K562 (cell line): ENCODE results near the gene GABARAP. TPM values are rescaled to one million over a fixed set of nuclear protein-coding genes. Genes with fewer than 3 reads are reported as not detected.

Experiments
- MCM2 ChIP-seq: fragments of 450-650 bp; IDR thresholded peaks from 2 replicates; pipeline ENCODE4 v1.6.1; 2017; ENCODE audit warnings: low read depth, mild to moderate bottlenecking
- SP2 ChIP-seq: IDR thresholded peaks from 2 replicates; pipeline ENCODE4 v1.6.1; 2011; ENCODE audit warnings: mild to moderate bottlenecking, low read depth, low read length, moderate library complexity; ENCODE audit not compliant: poor library complexity, severe bottlenecking; ENCODE audit errors: extremely low read depth
- ZNF431 ChIP-seq: sonication (generic); formaldehyde crosslinking; IDR thresholded peaks from 2 replicates; pipeline ENCODE4 v1.8.0; 2022; ENCODE audit warnings: mild to moderate bottlenecking, missing genetic modification reagents
- polyA plus RNA-seq, 8 experiments: library from polyadenylated mRNA; depleted of rRNA in 4 of 8; stranded (reverse) in 5 of 8; unstranded in 3 of 8; fragments of >200 nt; fragmentation: Nextera tagmentation in 2 of 8; fragmentation: Illumina TruSeq in 1 of 8; extraction: Ambion mirVana in 2 of 8; extraction: Trizol in 1 of 8; gene quantifications; 2 replicates each; pipeline versions ENCODE4 v1.2.1 to v1.2.3, GENCODE V29; 2011 to 2014; ENCODE audit warnings: inconsistent platforms in 1 of 8, missing spikeins in 1 of 8
- total RNA-seq, 7 experiments: library from RNA; depleted of rRNA in 6 of 7; stranded (reverse); fragments of >200 nt in 6 of 7; fragmentation: Illumina TruSeq in 2 of 7; extraction: Trizol in 2 of 7; gene quantifications; 2 replicates each; pipeline versions ENCODE4 v1.2.1 to v1.2.3, GENCODE V29; 2011 to 2021; ENCODE audit warnings: low replicate concordance in 1 of 7
- TF ChIP-seq, protein P1 (sequence below): sonication (generic); formaldehyde crosslinking; IDR thresholded peaks from 2 replicates; pipeline ENCODE4 v1.8.1; 2023; ENCODE audit warnings: missing genetic modification reagents, mild to moderate bottlenecking, borderline replicate concordance
- TF ChIP-seq, protein P2 (sequence below): fragments of 250-450 bp; sonication (Bioruptor Pico); IDR thresholded peaks from 2 replicates; pipeline ENCODE4 v1.4.0; 2020

The GABARAP gene
- total and polyA plus RNA-seq, 9 of the 15 experiments (the other 6 are each of a cell fraction or from before 2014, with no cell fraction given): 47.5 to 373 (median 152) TPM

- TF ChIP-seq, protein P1, sequence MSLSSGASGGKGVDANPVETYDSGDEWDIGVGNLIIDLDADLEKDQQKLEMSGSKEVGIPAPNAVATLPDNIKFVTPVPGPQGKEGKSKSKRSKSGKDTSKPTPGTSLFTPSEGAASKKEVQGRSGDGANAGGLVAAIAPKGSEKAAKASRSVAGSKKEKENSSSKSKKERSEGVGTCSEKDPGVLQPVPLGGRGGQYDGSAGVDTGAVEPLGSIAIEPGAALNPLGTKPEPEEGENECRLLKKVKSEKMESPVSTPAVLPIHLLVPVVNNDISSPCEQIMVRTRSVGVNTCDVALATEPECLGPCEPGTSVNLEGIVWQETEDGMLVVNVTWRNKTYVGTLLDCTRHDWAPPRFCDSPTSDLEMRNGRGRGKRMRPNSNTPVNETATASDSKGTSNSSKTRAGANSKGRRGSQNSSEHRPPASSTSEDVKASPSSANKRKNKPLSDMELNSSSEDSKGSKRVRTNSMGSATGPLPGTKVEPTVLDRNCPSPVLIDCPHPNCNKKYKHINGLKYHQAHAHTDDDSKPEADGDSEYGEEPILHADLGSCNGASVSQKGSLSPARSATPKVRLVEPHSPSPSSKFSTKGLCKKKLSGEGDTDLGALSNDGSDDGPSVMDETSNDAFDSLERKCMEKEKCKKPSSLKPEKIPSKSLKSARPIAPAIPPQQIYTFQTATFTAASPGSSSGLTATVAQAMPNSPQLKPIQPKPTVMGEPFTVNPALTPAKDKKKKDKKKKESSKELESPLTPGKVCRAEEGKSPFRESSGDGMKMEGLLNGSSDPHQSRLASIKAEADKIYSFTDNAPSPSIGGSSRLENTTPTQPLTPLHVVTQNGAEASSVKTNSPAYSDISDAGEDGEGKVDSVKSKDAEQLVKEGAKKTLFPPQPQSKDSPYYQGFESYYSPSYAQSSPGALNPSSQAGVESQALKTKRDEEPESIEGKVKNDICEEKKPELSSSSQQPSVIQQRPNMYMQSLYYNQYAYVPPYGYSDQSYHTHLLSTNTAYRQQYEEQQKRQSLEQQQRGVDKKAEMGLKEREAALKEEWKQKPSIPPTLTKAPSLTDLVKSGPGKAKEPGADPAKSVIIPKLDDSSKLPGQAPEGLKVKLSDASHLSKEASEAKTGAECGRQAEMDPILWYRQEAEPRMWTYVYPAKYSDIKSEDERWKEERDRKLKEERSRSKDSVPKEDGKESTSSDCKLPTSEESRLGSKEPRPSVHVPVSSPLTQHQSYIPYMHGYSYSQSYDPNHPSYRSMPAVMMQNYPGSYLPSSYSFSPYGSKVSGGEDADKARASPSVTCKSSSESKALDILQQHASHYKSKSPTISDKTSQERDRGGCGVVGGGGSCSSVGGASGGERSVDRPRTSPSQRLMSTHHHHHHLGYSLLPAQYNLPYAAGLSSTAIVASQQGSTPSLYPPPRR (CRISPR knock-in tag): no peak
- TF ChIP-seq, protein P2, sequence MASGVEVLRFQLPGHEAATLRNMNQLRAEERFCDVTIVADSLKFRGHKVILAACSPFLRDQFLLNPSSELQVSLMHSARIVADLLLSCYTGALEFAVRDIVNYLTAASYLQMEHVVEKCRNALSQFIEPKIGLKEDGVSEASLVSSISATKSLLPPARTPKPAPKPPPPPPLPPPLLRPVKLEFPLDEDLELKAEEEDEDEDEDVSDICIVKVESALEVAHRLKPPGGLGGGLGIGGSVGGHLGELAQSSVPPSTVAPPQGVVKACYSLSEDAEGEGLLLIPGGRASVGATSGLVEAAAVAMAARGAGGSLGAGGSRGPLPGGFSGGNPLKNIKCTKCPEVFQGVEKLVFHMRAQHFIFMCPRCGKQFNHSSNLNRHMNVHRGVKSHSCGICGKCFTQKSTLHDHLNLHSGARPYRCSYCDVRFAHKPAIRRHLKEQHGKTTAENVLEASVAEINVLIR (CRISPR knock-in tag): no peak
- TF ChIP-seq MCM2: no peak
- no peak for TF ChIP-seq ZNF431 (CRISPR knock-in tag)
- TF ChIP-seq SP2: no peak
Measured at GRCh38 chr17:7196651-7197401, 45.4 kb downstream of the GABARAP start (continued).
